GM18907 (cell line): ENCODE data around the gene OR1N1.
"Not testable (repeated sequence)": the region's sequence is repeated elsewhere in the genome, so short reads cannot be mapped to it uniquely, and the experiment has no call there.

ENCODE experiments used
- ATAC-seq: cut with Tn5 transposase; IDR thresholded peaks from one replicate; pipeline ENCODE4 v1.9.1; 2021; ENCODE audit warnings: mild to moderate bottlenecking, moderate library complexity; ENCODE audit not compliant: unreplicated experiment

The OR1N1 gene, protein sequence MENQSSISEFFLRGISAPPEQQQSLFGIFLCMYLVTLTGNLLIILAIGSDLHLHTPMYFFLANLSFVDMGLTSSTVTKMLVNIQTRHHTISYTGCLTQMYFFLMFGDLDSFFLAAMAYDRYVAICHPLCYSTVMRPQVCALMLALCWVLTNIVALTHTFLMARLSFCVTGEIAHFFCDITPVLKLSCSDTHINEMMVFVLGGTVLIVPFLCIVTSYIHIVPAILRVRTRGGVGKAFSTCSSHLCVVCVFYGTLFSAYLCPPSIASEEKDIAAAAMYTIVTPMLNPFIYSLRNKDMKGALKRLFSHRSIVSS

DNA sequence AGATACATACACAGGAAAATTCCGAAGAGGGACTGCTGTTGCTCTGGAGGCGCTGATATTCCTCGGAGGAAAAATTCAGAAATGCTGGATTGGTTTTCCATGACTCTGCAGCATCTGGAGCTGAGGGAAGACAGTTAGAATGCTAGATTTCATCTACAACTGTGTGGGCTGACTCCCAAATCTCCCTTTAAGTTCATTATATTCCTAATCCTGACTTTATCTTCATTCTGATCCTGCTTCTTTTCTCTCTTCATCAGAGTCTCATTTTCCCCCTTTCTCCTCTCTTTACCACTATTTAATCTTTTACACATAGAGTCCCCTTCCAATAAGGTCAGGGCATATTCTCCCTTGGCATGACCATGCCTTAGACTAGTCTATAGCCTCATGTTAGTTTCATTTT, at the start of gene OR1N1:
TSS of gene OR1N1 (minus strand) at position 101 of the 400 bp plus-strand sequence. CDS start at position 101, 0 bp downstream.
- no peak for ATAC-seq

DNA sequence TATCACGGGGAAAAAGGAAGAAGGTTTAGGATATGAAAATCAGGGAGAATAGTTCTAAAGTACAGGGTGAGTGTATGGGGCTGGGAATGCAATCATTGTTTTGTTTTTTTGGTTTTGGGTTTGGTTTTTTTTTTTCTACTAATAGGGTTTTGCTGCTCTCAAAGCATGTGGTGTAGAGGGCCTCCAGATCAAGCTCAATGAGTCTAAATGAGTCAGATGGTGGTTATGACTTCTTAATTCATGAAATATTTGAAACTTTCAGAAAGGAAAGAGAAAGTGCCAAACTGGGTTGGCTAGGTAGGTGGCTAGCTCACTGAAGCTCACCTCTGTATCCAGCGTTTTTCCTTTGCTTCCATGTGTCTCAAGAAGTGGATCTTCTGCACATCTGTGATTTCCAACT, 45.4 kb upstream of the OR1N1 start:
- no peak for ATAC-seq

DNA sequence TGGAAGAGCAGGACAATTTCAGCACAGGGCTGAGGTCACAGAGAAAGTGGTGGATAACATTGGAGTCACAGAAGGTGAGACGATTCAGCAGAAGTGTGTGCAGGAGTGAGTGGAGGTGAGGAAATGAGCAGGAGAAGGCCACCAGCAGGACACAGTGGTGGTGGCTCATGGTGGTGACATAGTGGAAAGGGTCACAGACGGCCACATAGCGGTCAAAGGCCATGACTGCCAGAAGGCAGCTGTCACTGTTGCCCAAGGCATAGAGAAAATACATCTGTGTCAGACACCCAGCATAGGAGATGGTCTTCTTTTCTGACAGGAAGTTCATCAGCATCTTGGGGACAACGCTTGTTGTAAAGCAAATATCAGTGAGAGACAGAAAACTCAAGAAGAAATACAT, 40.8 kb upstream of the OR1N1 start:
- ATAC-seq = no peak

DNA sequence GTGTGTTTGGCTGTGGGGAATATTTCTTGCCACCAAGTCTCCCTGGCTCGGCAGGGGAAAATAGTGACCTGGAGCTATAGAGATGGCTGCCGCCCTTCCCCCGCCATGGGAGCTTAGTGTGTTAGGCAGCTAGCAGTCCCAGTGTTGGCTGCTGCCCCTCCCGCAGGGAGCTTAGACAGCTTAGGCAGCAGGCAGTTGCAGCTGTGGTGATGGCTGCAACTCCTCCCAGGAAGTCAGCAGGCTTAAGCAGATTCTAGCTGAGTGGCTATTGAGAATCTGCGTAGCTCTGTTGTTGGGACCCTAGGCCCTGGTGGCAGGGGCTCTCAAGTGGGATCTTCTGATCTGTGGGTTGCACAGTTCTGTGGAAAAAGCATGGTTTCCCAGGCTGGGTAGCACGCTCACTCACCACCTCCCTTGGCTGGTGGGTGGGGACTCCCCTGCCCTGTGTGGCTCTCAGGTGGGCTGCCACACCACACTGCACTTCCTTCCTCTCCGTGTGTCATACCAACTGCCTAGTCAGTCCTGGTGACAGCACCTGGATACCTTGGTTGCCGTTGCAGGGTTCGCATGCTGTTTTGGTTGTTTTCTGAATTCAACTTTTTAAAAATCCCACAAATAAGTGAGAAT, 35.2 kb upstream of the OR1N1 start:
- ATAC-seq = no peak

DNA sequence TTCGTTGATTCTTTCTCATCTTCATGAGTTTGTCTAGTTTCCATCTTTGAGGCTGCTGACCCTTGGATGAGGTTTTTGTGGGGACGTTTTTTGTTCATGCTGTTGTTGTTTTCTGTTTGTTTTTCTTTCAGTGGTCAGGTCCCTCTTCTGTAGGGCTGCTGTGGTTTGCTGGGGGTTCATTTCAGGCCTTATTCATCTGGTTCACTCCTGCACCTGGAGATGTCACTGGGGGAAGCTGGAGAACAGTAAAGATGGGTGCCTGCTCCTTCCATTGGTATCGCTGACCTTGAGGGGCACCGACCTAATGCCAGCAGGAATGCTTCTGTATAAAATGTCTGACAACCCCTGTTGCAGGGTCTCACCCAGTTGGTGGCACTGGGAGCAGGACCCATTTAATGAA, 34.4 kb upstream of the OR1N1 start:
- no peak for ATAC-seq

DNA sequence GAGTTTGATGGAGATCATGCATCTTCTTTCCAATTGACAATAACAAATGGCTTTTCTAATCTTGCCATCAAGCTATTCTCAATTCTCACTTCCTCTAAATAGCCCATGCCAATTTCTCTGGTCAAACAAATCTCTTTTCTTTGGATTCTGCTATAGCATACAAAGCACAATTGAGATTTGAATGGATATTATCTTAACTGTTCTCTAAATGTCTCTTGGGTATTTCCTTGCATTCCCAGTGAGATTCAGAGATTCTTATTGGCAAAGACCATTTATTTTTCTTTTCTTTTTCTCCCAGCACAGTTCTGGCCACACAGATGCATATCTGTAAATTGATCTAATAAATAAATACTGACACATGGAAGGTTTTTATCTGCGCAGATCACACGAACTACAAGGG, 25.7 kb upstream of the OR1N1 start, which contains the start of gene OR1N2:
TSS of gene OR1N2 (plus strand) at position 301 of the 400 bp plus-strand sequence. CDS start 100 bp downstream, outside the sequence.
- no peak for ATAC-seq

DNA sequence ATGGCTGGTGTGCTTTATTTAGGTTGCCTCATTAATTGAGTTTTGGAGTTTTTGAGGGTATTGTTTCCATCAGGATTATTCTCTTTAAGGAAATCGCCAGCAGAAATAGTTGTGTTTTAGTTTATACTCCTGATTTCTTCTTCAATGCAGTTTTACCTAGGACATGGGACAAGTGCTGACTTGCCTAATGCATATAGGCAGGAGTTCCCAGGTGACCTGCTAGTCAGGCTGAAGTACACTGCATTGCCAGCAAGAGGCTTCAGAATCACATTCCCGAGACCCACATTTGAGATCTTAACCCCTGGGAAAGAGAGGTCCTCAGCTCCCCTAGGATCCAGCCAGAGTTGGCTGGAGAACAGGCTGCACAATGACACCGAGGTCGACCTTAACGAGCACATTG, 24.3 kb upstream of the OR1N1 start:
- ATAC-seq = no peak

DNA sequence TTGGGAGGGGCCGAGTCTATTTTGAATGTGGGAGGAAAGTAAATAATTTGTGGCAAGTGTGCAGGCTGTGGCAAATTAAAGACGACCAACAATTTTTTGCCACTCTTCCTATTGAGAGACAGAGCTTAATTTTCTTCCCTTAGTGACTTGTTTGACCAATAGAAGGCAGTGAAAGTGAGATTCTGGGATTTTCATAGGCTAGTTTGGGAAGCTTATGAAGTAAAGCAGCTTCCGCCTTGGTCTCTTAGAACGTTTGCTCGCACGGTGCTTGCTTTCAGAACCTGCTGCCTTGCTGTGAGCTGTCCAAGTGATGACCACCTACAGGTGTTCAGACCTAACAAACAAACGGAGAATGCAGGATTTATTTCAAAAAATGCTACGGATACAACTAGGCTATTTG, 19.1 kb upstream of the OR1N1 start:
- ATAC-seq = no peak

DNA sequence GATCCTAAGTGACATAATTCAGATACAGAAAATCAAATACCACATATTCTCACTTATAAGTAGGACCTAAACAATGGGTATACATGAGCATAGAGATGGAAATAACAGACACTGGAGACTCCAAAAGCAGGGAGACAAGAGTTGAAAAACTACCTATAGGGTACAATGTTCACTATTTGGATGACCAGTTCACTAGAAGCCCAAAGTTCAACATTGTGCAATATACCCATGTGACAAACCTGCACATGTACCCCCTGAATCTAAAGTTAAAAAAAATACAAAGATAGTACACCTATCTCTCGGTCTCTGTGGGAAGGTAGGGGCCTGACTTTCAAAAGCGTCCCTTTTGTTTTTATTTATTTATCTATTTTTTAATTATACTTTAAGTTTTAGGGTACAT, 11.7 kb upstream of the OR1N1 start:
- no peak for ATAC-seq

DNA sequence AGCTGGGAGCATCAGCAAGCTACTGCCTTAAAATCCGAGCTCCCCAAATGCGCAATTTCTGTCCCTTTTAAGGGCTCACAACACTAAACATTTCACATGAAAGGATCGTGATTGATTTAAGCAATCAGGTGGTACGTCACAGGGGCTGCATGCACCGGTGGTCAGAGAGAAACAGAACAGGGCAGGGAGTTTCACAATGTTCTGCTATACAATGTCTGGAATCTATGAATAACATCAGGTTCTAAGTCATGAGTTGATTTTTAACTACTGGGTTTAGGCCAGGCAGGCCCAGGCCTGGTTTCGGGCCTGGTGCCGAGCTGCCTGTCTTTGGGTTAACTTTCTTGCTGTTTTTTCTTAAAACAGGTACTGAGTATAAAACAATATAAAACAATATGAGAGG, 10.0 kb upstream of the OR1N1 start:
- not testable (repeated sequence) for ATAC-seq

DNA sequence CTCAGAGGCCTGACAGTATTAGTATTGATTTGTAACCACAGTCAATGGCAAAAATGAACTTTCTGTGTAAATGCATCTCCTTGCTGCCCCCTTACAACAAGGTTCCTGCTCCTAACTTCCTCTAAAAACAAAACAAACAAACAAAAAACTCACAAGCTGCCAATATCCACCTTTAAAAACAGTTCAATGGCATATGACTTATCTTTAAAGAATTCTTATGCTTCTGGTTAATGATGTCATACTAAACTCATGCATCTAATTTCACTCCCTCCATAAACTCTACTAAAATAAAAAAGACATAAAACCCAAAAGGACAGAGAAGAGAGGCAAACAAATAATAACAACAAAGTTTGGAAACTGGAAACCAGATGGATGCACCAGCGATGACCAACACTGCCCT, 9.0 kb upstream of the OR1N1 start:
- ATAC-seq = no peak

DNA sequence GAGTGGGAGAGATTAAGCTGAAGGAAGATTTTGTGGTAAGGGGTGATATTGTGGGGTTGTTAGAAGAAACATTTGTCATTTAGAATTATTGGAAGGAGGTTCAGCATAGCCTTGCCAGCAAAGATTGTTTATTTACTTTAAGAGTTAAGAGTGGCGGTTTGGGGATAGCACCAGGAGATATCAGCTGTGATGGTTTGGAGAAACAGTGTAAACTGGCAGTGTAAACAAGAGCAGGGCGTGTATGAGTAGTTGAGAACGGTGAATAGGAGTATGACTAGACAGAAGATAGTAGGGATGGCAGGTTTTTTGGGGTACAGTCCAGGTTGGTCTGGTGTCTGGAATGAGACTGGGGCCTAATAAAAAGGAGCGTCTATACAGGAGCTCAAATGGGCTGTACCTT, 4.1 kb upstream of the OR1N1 start:
- ATAC-seq = not testable (repeated sequence)

DNA sequence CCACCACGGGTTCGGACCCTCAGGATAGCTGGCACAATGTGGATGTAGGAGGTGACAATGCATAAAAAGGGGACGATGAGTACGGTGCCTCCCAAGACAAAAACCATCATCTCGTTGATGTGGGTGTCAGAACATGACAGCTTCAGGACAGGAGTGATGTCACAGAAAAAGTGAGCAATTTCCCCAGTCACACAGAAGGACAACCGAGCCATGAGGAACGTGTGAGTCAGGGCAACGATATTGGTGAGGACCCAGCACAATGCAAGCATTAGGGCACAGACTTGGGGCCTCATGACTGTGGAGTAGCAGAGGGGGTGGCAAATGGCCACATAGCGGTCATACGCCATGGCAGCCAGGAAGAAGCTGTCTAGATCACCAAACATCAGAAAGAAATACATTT, 491 bp downstream of the OR1N1 start:
- ATAC-seq = no peak

DNA sequence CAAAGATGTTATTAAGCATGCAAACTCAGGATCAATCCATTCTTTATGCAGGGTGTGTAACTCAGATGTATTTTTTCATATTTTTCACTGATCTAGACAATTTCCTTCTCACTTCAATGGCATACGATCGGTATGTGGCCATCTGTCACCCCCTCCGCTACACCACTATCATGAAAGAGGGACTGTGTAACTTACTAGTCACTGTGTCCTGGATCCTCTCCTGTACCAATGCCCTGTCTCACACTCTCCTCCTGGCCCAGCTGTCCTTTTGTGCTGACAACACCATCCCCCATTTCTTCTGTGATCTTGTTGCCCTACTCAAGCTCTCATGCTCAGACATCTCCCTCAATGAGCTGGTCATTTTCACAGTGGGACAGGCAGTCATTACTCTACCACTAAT, 7.7 kb downstream of the OR1N1 start:
- ATAC-seq = no peak

DNA sequence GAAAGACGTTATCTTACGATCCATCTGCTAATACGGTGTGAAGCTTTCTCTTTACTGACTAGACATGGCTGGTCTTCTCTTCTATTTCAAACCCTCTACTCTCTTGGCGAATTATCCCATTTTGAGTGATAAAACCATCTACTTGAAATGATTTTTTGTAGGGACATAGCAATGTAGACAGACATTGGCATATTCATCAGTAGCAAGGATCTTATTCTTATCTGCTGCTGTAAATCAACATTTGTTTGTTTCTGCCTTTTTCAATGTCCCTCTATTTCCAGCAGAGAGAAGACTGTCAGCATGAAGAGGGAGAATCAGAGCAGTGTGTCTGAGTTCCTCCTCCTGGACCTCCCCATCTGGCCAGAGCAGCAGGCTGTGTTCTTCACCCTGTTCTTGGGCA, 8.3 kb downstream of the OR1N1 start, which contains the start of gene OR1J4:
TSS of gene OR1J4 (plus strand) at position 301 of the 400 bp plus-strand sequence. CDS start at position 301, 0 bp downstream.
- no peak for ATAC-seq

DNA sequence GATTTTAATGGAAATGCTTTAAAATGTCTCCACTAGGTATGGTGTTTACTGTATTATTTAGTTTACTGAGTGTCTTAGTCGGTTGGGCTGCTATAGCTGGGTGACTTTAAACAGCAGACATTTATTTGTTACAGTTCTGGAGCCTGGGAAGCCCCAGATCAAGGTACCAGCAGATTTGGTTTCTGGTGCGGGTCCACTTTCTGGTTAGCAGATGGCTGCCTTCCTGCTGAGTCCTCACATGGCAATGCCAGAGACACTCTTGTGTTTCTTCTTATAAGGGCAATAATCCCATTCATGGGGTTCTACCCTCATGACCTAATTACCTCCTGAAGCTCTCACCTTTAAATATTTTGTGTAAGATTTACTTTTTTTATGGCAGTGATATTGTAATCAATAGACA, 8.9 kb downstream of the OR1N1 start:
- no peak for ATAC-seq

DNA sequence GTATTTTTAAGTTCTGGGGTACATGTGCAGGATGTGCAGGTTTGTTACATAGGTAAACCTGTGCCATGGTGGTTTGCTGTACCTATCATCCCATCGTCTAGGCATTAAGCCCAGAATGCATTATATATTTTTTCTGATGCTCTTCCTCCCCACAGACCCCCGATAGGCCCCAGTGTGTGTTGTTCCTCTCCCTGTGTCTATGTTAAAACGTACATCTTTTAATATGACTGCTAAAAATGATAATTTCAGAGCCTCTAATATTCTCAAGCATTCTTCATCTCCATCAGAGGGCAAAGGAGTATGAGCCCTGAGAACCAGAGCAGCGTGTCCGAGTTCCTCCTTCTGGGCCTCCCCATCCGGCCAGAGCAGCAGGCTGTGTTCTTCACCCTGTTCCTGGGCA, 16.6 kb downstream of the OR1N1 start, which contains the start of gene OR1J2:
TSS of gene OR1J2 (plus strand) at position 301 of the 400 bp plus-strand sequence. CDS start at position 301, 0 bp downstream.
- no peak for ATAC-seq

DNA sequence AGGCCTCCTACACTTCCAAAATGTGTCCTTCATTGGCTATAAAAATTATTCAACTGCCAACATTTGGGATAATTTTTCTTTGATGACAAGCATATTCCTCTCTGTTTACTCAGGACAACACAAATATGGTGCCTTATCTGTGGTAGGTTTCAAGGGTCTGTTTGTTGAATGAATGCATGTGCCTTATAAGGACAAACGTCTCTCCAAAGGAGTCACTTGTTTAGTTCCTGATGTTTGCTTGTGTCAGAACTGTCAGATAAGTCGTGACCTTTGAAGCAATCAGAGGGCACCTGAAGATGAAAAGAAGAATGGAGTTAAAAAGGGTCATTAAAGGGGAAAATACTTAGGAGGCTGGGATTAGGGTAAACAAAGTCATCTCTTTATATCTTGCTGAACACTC, 20.1 kb downstream of the OR1N1 start:
- no peak for ATAC-seq

DNA sequence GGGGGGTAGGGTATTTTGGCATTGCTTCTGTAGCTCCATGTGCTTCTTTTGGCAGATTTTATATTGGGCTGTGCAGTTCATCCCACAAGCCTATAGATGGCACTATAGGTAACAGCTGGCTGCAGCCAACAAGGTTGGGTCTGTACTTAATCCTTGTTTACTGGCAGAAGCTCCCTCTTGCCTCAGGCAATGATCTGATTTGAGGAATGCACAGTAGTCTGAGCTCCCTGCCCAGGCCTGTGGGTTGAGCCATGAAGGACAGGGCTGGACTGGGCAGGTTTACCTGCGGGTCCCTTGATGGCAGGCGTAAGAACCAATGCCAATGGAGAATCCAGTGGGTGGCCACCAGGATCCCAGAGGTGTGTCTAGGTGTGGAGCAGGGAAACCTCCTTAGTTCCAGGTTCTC, 28.2 kb downstream of the OR1N1 start:
- ATAC-seq = no peak

DNA sequence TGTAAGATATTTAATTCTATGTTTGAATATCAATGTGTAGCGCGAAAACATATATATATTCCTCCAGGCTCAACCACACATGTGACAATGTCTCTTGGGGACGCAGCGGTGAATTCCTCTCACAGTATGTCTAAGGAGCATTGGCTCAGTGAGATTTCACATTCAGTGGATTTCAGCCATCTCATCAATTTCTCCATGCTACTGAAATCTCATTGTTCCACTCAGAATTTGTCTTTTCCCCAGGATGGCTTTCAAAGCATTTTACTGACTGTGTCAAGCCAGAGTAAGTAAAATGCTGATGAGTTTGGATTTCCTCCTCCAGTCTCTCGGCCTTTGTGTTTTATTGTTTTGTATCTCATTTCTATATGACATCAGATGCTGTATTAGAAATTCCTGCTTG, 48.0 kb downstream of the OR1N1 start:
- no peak for ATAC-seq

DNA sequence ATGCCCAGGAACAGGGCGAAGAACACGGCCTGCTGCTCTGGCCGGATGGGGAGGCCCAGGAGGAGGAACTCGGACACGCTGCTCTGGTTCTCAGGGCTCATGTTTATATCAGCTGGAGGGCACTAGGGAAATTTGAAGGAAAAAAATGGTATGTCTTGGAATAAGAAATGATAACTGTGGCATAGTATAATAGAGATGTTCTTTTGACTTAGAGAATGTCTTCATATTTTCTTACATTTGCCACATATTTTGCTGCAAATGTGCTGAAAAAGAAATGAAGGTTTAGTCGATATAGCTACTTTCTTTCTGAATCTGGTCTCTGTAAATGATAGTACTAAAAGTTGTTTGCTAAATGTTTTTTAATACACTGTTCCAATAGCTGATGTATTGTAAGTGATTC, 49.3 kb downstream of the OR1N1 start, which contains the start of gene OR1J1:
TSS of gene OR1J1 (minus strand) at position 101 of the 400 bp plus-strand sequence. CDS start at position 101, 0 bp downstream.
- no peak for ATAC-seq

DNA sequence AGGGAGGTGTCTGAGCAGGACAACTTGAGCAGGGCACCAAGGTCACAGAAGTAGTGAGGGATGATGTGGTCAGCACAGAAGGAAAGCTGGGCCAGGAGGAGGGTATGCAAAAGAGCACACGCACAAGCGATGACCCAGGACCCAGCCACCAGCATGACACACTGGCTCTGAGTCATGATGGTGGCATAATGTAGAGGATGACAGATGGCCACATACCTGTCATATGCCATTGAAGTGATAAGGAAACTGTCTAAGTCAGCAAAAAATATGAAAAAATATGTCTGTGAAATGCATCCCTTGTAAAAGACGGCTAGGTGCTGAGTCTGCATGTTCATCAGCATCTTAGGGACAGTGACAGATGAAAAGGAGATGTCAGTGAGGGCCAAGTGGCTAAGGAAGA, 49.7 kb downstream of the OR1N1 start:
- no peak for ATAC-seq
